Spleen (tissue), 11 donors: ENCODE results near the gene ESYT2. TPM values are rescaled to one million over a fixed set of nuclear protein-coding genes. Genes with fewer than 3 reads are reported as not detected.

ENCODE experiments used
- DNase-seq: peaks from one replicate; pipeline ENCODE4 v3.0.0-alpha.2; 2020
- H3K27ac ChIP-seq, 8 donors: fragments of 200-600 bp; sonication (generic) in 7 of 8; 1 replicate in 4 of 8; 2 replicates in 4 of 8; pipeline versions ENCODE4 v1.5.0 to v1.8.0; 2016 to 2021; ENCODE audit warnings: inconsistent platforms in 4 of 8, mild to moderate bottlenecking in 4 of 8, moderate library complexity in 1 of 8
- H3K27me3 ChIP-seq, 7 donors: fragments of 200-600 bp; sonication (generic) in 6 of 7; replicated peaks in 1 of 7; 1 replicate in 4 of 7; 2 replicates in 3 of 7; pipeline versions ENCODE4 v1.5.0 to v1.8.0; 2016 to 2021; ENCODE audit warnings: inconsistent platforms in 3 of 7, mild to moderate bottlenecking in 1 of 7
- H3K36me3 ChIP-seq, 6 donors: fragments of 200-600 bp; sonication (generic) in 5 of 6; 1 replicate in 4 of 6; 2 replicates in 2 of 6; pipeline versions ENCODE4 v1.5.0 to v1.8.0; 2016 to 2021; ENCODE audit warnings: inconsistent platforms in 2 of 6
- H3K4me1 ChIP-seq, 6 donors: fragments of 200-600 bp; sonication (generic) in 5 of 6; 1 replicate in 3 of 6; 2 replicates in 3 of 6; pipeline versions ENCODE4 v1.5.0 to v1.8.0; 2016 to 2021; ENCODE audit warnings: inconsistent platforms in 3 of 6
- H3K4me3 ChIP-seq, 8 donors: fragments of 200-600 bp; sonication (generic) in 7 of 8; 1 replicate in 4 of 8; 2 replicates in 4 of 8; pipeline versions ENCODE4 v1.5.0 to v1.8.0; 2016 to 2021; ENCODE audit warnings: inconsistent platforms in 4 of 8, mild to moderate bottlenecking in 4 of 8, moderate library complexity in 2 of 8
- H3K9me3 ChIP-seq, 8 donors: fragments of 200-600 bp; sonication (generic) in 7 of 8; 1 replicate in 4 of 8; 2 replicates in 4 of 8; pipeline versions ENCODE4 v1.5.0 to v1.8.0; 2016 to 2021; ENCODE audit warnings: inconsistent platforms in 4 of 8
- CTCF ChIP-seq, 11 experiments: fragments of 200-600 bp in 7 of 11; fragments of 450-650 bp in 4 of 11; sonication (generic) in 4 of 11; IDR thresholded peaks in 8 of 11; conservative IDR thresholded peaks in 3 of 11; 1 replicate in 7 of 11; 2 replicates in 4 of 11; pipeline versions ENCODE4 v1.4.0 to v1.8.0; 2016 to 2021; ENCODE audit warnings: antibody characterized with exemption in 11 of 11, inconsistent platforms in 4 of 11, mild to moderate bottlenecking in 1 of 11
- POLR2A ChIP-seq, 3 donors: fragments of 450-650 bp; IDR thresholded peaks; one replicate each; pipeline ENCODE4 v1.5.1; 2017; ENCODE audit warnings: antibody characterized with exemption in 3 of 3, mild to moderate bottlenecking in 1 of 3
- POLR2AphosphoS5 ChIP-seq, 3 donors: sonication (generic); formaldehyde crosslinking; IDR thresholded peaks; one replicate each; pipeline ENCODE4 v1.5.1; 2017; ENCODE audit warnings: antibody characterized with exemption in 3 of 3
- WGBS, 5 donors: extraction: QIAGEN DNeasy Blood & Tissue Kit in 3 of 5; methylation state at CpG; one replicate each; pipeline versions ENCODE4 v1.1.5 to v1.1.7; 2013 to 2018; 5-methylcytosine and 5-hydroxymethylcytosine counted together
- intact Hi-C: fragments of 100-400 bp; cut with DNase I; formaldehyde crosslinking; loops from one replicate; pipeline ENCODE4 v1.15.0; 2023; ENCODE audit warnings: low total_unique reads
- polyA plus RNA-seq, 3 donors: library from polyadenylated mRNA; stranded (reverse); fragments of 200-250 nt; gene quantifications; one replicate each; pipeline ENCODE4 v1.2.1, GENCODE V29; 2013
- total RNA-seq, 7 donors: library from RNA; depleted of rRNA in 3 of 7; stranded (reverse); fragments of >200 nt in 3 of 7; fragmentation: NEBNext Ultra II Directional in 4 of 7; extraction: Animal tissue kit (Norgen Biotek cat#: 25700) in 4 of 7; gene quantifications; one replicate each; pipeline versions ENCODE4 v1.1.0 to v1.2.1, GENCODE V29; 2016 to 2021
- donor health status: healthy with polysubstance abuse.
- donor health status: DM: no; HTN: no; CAD: no; lungs with moderate emphysema.
- donor health status: DM: no; HTN: no; CAD: no.
- donor health status: Bipolar disorder and iron deficiency.
- donor health status: healthy.
- donor health status: DM: no; HTN: no; CAD: no.
- donor health status: DM: yes; HTN: yes; CAD: no.

Gene ESYT2
- total and polyA plus RNA-seq, 10 donors = 6.6 to 61.0 (median 45.9) TPM

DNA sequence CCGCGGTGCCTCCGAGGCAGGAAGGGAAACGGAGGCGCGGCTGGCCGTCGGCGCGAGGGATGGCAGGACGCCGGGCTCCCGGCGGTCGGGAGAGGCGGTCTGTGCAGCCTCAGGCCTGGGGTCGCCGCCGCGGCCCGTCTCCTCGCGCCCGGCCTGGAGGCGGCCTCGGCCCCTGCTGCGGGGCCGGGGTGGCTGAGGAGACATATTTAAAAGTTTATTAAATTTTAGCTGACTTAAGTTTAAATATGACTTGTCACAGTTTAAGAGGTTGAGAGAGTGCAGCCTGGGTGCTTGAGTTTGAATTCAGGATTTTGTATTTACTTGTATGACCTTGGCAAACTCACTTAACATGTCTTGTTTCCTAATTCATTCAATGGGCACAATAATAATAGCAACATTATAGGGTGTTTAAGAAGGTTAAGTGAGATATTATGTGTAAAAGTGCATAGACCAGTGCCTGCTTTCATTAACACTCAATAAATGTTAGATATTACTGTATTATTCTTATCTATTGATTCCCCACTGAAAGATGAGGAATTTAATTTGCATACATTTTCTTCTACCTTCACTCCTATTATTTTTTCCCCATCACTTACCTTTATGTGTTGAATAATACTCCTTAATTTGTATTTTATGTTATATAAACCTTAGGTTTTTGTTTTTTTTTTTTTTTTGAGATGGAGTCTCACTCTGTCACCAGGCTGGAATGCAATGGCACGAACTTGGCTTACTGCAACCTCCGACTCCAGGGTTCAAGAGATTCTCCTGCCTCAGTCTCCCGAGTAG lies 27.8 kb upstream of the ESYT2 start:
- Histone ChIP-seq H3K9me3 (no peaks in the 10 kb centered on the region), H3K4me1 (peaks cover 14 to 42% (median 25%) of the 10 kb centered on the region in 6 donors), H3K36me3 (no peaks in the 10 kb centered on the region), H3K27ac (peak overlapping the region; percentile 61 to 88 (median 82)), H3K27me3 (no peaks in the 10 kb centered on the region), H3K4me3 (peak overlapping the region; percentile 80 to 98 (median 94))
- DNase-seq = no peak
- intact Hi-C loops = no loop called here
- WGBS, 5 donors = 8 to 11% (median 9%) methylated on average over 22 to 31 of the region's 31 CpGs
- no peak for TF ChIP-seq CTCF (IDR thresholded peaks at IDR 0.05 in 8 of 11, conservative IDR thresholded peaks at IDR 0.05 in 3 of 11)
- TF ChIP-seq POLR2AphosphoS5 (IDR thresholded peaks at IDR 0.05) = no peak
- TF ChIP-seq POLR2A (IDR thresholded peaks at IDR 0.05) = no peak

- H3K27ac ChIP-seq = no peak overlapping the region
- peaks cover 14 to 36% (median 25%) of the 10 kb centered on the region in 6 donors for H3K4me1 ChIP-seq
- no peaks in the 10 kb centered on the region for H3K36me3 ChIP-seq
- no peak overlapping the region for H3K4me3 ChIP-seq
- TF ChIP-seq POLR2AphosphoS5 (IDR thresholded peaks at IDR 0.05) = no peak
- no peak for TF ChIP-seq POLR2A (IDR thresholded peaks at IDR 0.05)
- TF ChIP-seq CTCF (IDR thresholded peaks at IDR 0.05 in 8 of 11, conservative IDR thresholded peaks at IDR 0.05 in 3 of 11) = no peak
- WGBS, 5 donors = 90 to 95% (median 91%) methylated on average over 7 of the region's 7 CpGs
- H3K9me3 ChIP-seq = no peaks in the 10 kb centered on the region
- no peaks in the 10 kb centered on the region for H3K27me3 ChIP-seq
- DNase-seq = no peak
- intact Hi-C loops = no loop called here
Observed at GRCh38 chr7:158854681-158855081, 25.4 kb upstream of the ESYT2 start.

GRCh38 chr7:158850545-158851102 lies 21.3 kb upstream of the ESYT2 start:
- H3K4me1 ChIP-seq = peaks cover 0 to 4% (median under 1%) of the 10 kb centered on the region in 6 donors
- no peak overlapping the region for H3K27ac ChIP-seq
- WGBS, 5 donors = 73 to 86% (median 82%) methylated on average over 5 of the region's 5 CpGs
- H3K4me3 ChIP-seq = no peak overlapping the region
- no peak for DNase-seq
- no peaks in the 10 kb centered on the region for H3K36me3 ChIP-seq
- no peak for TF ChIP-seq CTCF (IDR thresholded peaks at IDR 0.05 in 8 of 11, conservative IDR thresholded peaks at IDR 0.05 in 3 of 11)
- no peak for TF ChIP-seq POLR2A (IDR thresholded peaks at IDR 0.05)
- TF ChIP-seq POLR2AphosphoS5 (IDR thresholded peaks at IDR 0.05) = no peak
- H3K27me3 ChIP-seq = no peaks in the 10 kb centered on the region
- intact Hi-C loops = no loop called here
- H3K9me3 ChIP-seq = no peaks in the 10 kb centered on the region

DNA sequence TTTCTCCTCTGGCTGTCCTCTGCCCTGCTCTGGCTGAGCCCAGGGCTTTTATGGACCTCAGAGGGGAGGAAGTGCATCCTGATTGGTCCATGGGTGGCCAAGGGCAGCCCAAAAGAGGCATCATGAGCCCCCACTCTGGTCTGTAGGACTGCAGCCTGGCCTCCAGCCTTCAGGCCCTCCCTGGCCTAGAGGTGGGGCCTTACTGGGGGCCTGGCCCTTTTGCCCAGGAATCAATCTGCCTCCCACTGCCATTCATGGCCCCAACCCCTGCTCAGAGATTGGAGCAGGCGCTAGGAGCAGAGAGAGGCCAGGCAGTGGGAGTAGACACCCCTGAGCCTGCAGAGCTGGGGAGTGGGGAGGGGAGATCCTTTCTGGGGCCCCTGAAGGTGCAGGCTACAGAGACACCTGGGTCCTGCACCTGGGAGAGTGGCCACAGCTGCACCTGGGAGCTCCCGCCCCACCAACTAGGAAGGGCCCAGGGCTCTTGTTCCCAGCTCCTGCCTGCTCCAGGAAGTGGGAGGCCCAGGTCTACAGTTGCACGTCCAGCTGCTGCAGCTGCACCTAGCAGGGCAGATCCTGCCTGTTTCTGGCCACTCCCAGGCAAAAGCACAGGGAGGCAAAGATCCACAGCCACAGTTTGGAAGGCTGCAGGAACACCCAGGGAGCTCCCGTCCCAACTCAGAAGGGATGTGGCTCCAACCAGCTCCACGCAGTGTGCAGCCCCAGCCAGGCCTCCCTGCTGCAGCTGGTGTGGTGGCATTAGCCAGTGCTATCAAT lies 20.6 kb upstream of the ESYT2 start:
- no peak overlapping the region for H3K4me3 ChIP-seq
- no peaks in the 10 kb centered on the region for H3K4me1 ChIP-seq
- TF ChIP-seq POLR2AphosphoS5 (IDR thresholded peaks at IDR 0.05) (no peak), POLR2A (IDR thresholded peaks at IDR 0.05) (no peak), CTCF (IDR thresholded peaks at IDR 0.05 in 8 of 11, conservative IDR thresholded peaks at IDR 0.05 in 3 of 11) (no peak)
- H3K9me3 ChIP-seq = no peaks in the 10 kb centered on the region
- H3K27me3 ChIP-seq = no peaks in the 10 kb centered on the region
- H3K27ac ChIP-seq = no peak overlapping the region
- H3K36me3 ChIP-seq = no peaks in the 10 kb centered on the region
- 75 to 100% (median 85%) methylated on average over 1 to 5 of the region's 5 CpGs for WGBS, 5 donors
- intact Hi-C loops = no loop called here
- no peak for DNase-seq
